GM12864 (cell line): ENCODE measurements around the gene SMYD2.

Experiments
- DNase-seq: peaks from one replicate; pipeline ENCODE4 v3.0.0-alpha.2; 2011; ENCODE audit warnings: low read depth
- H3K4me3 ChIP-seq: 2 replicates; pipeline ENCODE4 v1.5.1; 2011; ENCODE audit warnings: mild to moderate bottlenecking, low read depth, low read length, control low read depth
- CTCF ChIP-seq: IDR thresholded peaks from 2 replicates; pipeline ENCODE4 v1.5.1; 2011; ENCODE audit warnings: low read depth, mild to moderate bottlenecking, moderate library complexity, low read length, control low read depth, inconsistent platforms; ENCODE audit errors: missing control alignments

SMYD2 gene

GRCh38 chr1:214314178-214314843 lies 33.4 kb downstream of the SMYD2 start:
- no peak for DNase-seq

GRCh38 chr1:214316593-214316992 lies 35.6 kb downstream of the SMYD2 start:
- no peak for DNase-seq
- H3K4me3 ChIP-seq: no peak overlapping the region
- TF ChIP-seq CTCF: no peak

More at GRCh38 chr1:214314178-214314843, 33.4 kb downstream of the SMYD2 start:
- no peak for TF ChIP-seq CTCF
- H3K4me3 ChIP-seq: no peak overlapping the region

GRCh38 chr1:214317300-214317699 lies 36.3 kb downstream of the SMYD2 start:
- no peak for TF ChIP-seq CTCF
- H3K4me3 ChIP-seq: no peak overlapping the region
- DNase-seq: no peak

GRCh38 chr1:214317734-214318133 lies 36.8 kb downstream of the SMYD2 start:
- no peak overlapping the region; the same call in 1 of the 2 replicates for H3K4me3 ChIP-seq
- peak; percentile 37 for TF ChIP-seq CTCF
- no peak for DNase-seq

GRCh38 chr1:214318356-214318755 lies 37.4 kb downstream of the SMYD2 start:
- H3K4me3 ChIP-seq: no peak overlapping the region; the same call in 1 of the 2 replicates
- no peak for TF ChIP-seq CTCF
- DNase-seq: no peak

- TF ChIP-seq CTCF: no peak
- no peak overlapping the region for H3K4me3 ChIP-seq
- no peak for DNase-seq
Observed at GRCh38 chr1:214318956-214319736, 38.2 kb downstream of the SMYD2 start.
